WTC11 (cell line): ENCODE measurements around the gene PTPRC. TPM values are rescaled to one million over a fixed set of nuclear protein-coding genes. Genes with fewer than 3 reads are reported as not detected.

Source experiments
- ATAC-seq: fragments of 200-7000 bp; cut with Tn5 transposase; 2 replicates; pipeline ENCODE4 v1.10.0; 2021; ENCODE audit warnings: mild to moderate bottlenecking, moderate library complexity
- CTCF ChIA-PET: fragments of 300-600 bp; sonication (Branson Sonifier 250); formaldehyde crosslinking; loops from one replicate; lab custom pipeline; 2021; ENCODE audit warnings: antibody characterized with exemption; lab: Charles Lee
- POLR2A ChIA-PET: fragments of 350-600 bp; sonication (Branson Sonifier 250); formaldehyde crosslinking; loops from one replicate; lab custom pipeline; 2021; ENCODE audit warnings: antibody characterized with exemption; lab: Charles Lee
- DNase-seq: peaks from one replicate; pipeline ENCODE4 v3.0.0; 2021; ENCODE audit warnings: low spot score
- H3K27ac Mint-ChIP-seq: 2 replicates; pipeline ENCODE4 v1.8.0; 2021; ENCODE audit warnings: mixed read lengths
- H3K27me3 Mint-ChIP-seq: 2 replicates; pipeline ENCODE4 v1.8.0; 2021; ENCODE audit warnings: low read depth, mild to moderate bottlenecking, moderate library complexity, mixed read lengths
- H3K36me3 Mint-ChIP-seq: 2 replicates; pipeline ENCODE4 v1.8.0; 2021; ENCODE audit warnings: mixed read lengths
- H3K4me1 Mint-ChIP-seq: 2 replicates; pipeline ENCODE4 v1.8.0; 2022; ENCODE audit warnings: mixed read lengths
- H3K4me3 Mint-ChIP-seq: 2 replicates; pipeline ENCODE4 v1.8.0; 2021; ENCODE audit warnings: mild to moderate bottlenecking, moderate library complexity, mixed read lengths
- H3K9me3 Mint-ChIP-seq: 2 replicates; pipeline ENCODE4 v1.8.0; 2021; ENCODE audit warnings: mixed read lengths
- E2F5 ChIP-seq: sonication (generic); formaldehyde crosslinking; IDR thresholded peaks from 2 replicates; pipeline ENCODE4 v1.8.1; 2022; ENCODE audit warnings: mild to moderate bottlenecking, moderate library complexity, missing genetic modification reagents
- FOXP1 ChIP-seq: sonication (generic); formaldehyde crosslinking; IDR thresholded peaks from 2 replicates; pipeline ENCODE4 v1.8.0; 2022; ENCODE audit warnings: missing genetic modification reagents, mild to moderate bottlenecking, moderate library complexity, borderline replicate concordance
- GTF2I ChIP-seq: fragments of 250-450 bp; sonication (Bioruptor Pico); conservative IDR thresholded peaks from 2 replicates; pipeline ENCODE4 v1.4.0; 2021; ENCODE audit warnings: mild to moderate bottlenecking
- MXD4 ChIP-seq: fragments of 250-450 bp; sonication (Bioruptor Pico); IDR thresholded peaks from 2 replicates; pipeline ENCODE4 v1.8.0; 2021; ENCODE audit warnings: mild to moderate bottlenecking, moderate library complexity, borderline replicate concordance
- SP1 ChIP-seq: sonication (generic); formaldehyde crosslinking; conservative IDR thresholded peaks from 2 replicates; pipeline ENCODE4 v1.8.1; 2022; ENCODE audit warnings: missing genetic modification reagents
- TEAD1 ChIP-seq: sonication (generic); formaldehyde crosslinking; IDR thresholded peaks from 2 replicates; pipeline ENCODE4 v1.8.0; 2022; ENCODE audit warnings: mild to moderate bottlenecking, missing genetic modification reagents
- ZBTB21 ChIP-seq: sonication (generic); formaldehyde crosslinking; IDR thresholded peaks from 2 replicates; pipeline ENCODE4 v1.8.1; 2023; ENCODE audit warnings: mild to moderate bottlenecking, missing genetic modification reagents, borderline replicate concordance
- ZNF263 ChIP-seq: sonication (generic); formaldehyde crosslinking; IDR thresholded peaks from 2 replicates; pipeline ENCODE4 v1.8.1; 2022; ENCODE audit warnings: low read depth, mild to moderate bottlenecking, moderate library complexity, missing genetic modification reagents
- ZNF317 ChIP-seq: sonication (generic); formaldehyde crosslinking; IDR thresholded peaks from 2 replicates; pipeline ENCODE4 v1.8.1; 2023; ENCODE audit warnings: low read depth, mild to moderate bottlenecking, moderate library complexity, missing genetic modification reagents, borderline replicate concordance
- ZNF396 ChIP-seq: fragments of 250-450 bp; sonication (Bioruptor Pico); IDR thresholded peaks from 2 replicates; pipeline ENCODE4 v1.8.0; 2021; ENCODE audit warnings: mild to moderate bottlenecking, moderate library complexity, borderline replicate concordance
- ZNF423 ChIP-seq: fragments of 250-450 bp; sonication (Bioruptor Pico); IDR thresholded peaks from 2 replicates; pipeline ENCODE4 v2.1.2; 2022; ENCODE audit warnings: mild to moderate bottlenecking, moderate library complexity
- total RNA-seq: library from RNA; stranded (reverse); gene quantifications from 3 replicates; pipeline ENCODE4 v1.2.3, GENCODE V29; 2021
- TF ChIP-seq, protein P1 (sequence below): sonication (generic); formaldehyde crosslinking; IDR thresholded peaks from 2 replicates; pipeline ENCODE4 v1.8.1; 2023; ENCODE audit warnings: mild to moderate bottlenecking, missing genetic modification reagents
- TF ChIP-seq, protein P2 (sequence below): sonication (generic); formaldehyde crosslinking; IDR thresholded peaks from 2 replicates; pipeline ENCODE4 v1.8.0; 2023; ENCODE audit warnings: mild to moderate bottlenecking, missing genetic modification reagents
- TF ChIP-seq, protein P3 (sequence below): sonication (generic); formaldehyde crosslinking; IDR thresholded peaks from 2 replicates; pipeline ENCODE4 v1.8.1; 2023; ENCODE audit warnings: mild to moderate bottlenecking, missing genetic modification reagents
- TF ChIP-seq, protein P4 (sequence below): fragments of 250-450 bp; sonication (Bioruptor Pico); conservative IDR thresholded peaks from 2 replicates; pipeline ENCODE4 v1.9.0; 2021; ENCODE audit warnings: mild to moderate bottlenecking

PTPRC gene
- total RNA-seq, 1 experiment from 2014 or later: 1.4 TPM

- TF ChIP-seq, protein P1, sequence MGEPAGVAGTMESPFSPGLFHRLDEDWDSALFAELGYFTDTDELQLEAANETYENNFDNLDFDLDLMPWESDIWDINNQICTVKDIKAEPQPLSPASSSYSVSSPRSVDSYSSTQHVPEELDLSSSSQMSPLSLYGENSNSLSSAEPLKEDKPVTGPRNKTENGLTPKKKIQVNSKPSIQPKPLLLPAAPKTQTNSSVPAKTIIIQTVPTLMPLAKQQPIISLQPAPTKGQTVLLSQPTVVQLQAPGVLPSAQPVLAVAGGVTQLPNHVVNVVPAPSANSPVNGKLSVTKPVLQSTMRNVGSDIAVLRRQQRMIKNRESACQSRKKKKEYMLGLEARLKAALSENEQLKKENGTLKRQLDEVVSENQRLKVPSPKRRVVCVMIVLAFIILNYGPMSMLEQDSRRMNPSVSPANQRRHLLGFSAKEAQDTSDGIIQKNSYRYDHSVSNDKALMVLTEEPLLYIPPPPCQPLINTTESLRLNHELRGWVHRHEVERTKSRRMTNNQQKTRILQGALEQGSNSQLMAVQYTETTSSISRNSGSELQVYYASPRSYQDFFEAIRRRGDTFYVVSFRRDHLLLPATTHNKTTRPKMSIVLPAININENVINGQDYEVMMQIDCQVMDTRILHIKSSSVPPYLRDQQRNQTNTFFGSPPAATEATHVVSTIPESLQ (CRISPR knock-in tag): no peak
- TF ChIP-seq TEAD1 (CRISPR knock-in tag) (no peak), E2F5 (CRISPR knock-in tag) (no peak), ZNF396 (CRISPR knock-in tag) (no peak), ZNF423 (no peak), GTF2I (no peak), FOXP1 (CRISPR knock-in tag) (no peak), ZBTB21 (no peak)
- TF ChIP-seq, protein P2, sequence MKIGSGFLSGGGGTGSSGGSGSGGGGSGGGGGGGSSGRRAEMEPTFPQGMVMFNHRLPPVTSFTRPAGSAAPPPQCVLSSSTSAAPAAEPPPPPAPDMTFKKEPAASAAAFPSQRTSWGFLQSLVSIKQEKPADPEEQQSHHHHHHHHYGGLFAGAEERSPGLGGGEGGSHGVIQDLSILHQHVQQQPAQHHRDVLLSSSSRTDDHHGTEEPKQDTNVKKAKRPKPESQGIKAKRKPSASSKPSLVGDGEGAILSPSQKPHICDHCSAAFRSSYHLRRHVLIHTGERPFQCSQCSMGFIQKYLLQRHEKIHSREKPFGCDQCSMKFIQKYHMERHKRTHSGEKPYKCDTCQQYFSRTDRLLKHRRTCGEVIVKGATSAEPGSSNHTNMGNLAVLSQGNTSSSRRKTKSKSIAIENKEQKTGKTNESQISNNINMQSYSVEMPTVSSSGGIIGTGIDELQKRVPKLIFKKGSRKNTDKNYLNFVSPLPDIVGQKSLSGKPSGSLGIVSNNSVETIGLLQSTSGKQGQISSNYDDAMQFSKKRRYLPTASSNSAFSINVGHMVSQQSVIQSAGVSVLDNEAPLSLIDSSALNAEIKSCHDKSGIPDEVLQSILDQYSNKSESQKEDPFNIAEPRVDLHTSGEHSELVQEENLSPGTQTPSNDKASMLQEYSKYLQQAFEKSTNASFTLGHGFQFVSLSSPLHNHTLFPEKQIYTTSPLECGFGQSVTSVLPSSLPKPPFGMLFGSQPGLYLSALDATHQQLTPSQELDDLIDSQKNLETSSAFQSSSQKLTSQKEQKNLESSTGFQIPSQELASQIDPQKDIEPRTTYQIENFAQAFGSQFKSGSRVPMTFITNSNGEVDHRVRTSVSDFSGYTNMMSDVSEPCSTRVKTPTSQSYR (CRISPR knock-in tag): no peak
- TF ChIP-seq, protein P3, sequence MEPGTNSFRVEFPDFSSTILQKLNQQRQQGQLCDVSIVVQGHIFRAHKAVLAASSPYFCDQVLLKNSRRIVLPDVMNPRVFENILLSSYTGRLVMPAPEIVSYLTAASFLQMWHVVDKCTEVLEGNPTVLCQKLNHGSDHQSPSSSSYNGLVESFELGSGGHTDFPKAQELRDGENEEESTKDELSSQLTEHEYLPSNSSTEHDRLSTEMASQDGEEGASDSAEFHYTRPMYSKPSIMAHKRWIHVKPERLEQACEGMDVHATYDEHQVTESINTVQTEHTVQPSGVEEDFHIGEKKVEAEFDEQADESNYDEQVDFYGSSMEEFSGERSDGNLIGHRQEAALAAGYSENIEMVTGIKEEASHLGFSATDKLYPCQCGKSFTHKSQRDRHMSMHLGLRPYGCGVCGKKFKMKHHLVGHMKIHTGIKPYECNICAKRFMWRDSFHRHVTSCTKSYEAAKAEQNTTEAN (CRISPR knock-in tag): no peak
Measured at GRCh38 chr1:198619375-198620140, 19.3 kb upstream of the PTPRC start (continued).

DNA sequence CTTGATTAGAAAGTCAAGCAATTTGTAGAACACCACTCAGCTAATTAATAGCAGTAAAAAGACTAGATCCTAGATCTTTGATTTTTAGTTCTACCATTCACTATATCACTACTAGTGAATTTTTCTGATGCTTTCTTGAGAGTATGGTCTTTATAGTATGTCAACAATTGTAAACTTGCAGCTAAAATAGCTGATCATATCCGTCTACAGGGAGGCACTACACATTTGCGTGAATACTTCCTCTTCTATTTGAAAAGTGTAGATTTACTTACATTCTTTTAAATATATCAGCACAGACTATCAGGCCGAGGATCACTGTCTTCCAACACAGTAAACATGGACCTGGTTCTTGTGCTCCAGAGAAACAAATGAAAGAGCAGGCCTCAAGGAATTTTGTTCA, 18.6 kb upstream of the PTPRC start:
- Mint-ChIP-seq H3K36me3 (no peaks in the 10 kb centered on the region), H3K27ac (no peak overlapping the region), H3K9me3 (no peaks in the 10 kb centered on the region), H3K4me3 (no peak overlapping the region), H3K4me1 (peaks cover 9% of the 10 kb centered on the region), H3K27me3 (no peaks in the 10 kb centered on the region)
- CTCF ChIA-PET: no interaction called here
- ATAC-seq (no peak), DNase-seq (no peak)
- TF ChIP-seq MXD4 (no peak), ZNF423 (no peak), ZNF317 (no peak), ZNF263 (CRISPR knock-in tag) (no peak), SP1 (CRISPR knock-in tag) (no peak)
- TF ChIP-seq, protein P4, sequence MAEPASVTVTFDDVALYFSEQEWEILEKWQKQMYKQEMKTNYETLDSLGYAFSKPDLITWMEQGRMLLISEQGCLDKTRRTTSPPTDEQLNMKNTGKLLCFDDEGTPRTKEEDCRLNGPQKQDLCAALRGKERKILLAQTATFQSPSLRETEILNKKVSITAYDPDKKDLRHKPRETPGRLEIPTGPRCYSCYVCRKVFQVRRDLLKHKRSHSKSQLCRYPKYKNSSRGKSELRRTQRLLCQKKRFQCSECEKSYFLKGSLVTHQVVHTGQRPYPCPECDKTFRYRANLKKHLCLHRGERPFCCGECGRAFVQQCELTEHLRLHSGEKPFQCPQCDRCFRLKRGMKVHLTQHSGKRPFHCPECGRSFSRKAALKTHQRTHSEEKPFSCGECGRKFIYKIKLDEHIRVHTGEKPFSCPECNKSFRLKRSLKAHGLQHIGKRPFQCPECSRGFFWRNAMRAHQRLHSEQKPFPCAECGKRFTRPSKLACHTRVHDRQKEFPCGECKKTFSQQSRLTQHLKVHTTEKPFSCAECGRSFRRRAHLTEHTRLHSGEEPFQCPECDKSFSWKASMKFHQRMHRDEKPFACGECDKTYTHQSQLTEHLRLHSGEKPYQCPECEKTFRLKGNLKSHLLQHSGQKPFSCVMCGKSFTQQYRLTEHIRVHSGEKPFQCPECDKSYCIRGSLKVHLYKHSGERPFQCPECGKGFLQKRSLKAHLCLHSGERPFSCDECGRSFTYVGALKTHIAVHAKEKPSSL (CRISPR knock-in tag): no peak
- POLR2A ChIA-PET: no interaction called here
